Mammary epithelial cell (primary cell): Measurements from ENCODE around the gene ZNF584.

Source experiments
- CTCF ChIP-seq, 2 donors: IDR thresholded peaks in 1 of 2; conservative IDR thresholded peaks in 1 of 2; 2 replicates each; pipeline ENCODE4 v1.5.1; 2011 to 2012; ENCODE audit warnings: inconsistent platforms in 2 of 2, low read length in 2 of 2, mild to moderate bottlenecking in 2 of 2, control low read depth in 1 of 2, low read depth in 1 of 2; ENCODE audit not compliant: insufficient read depth in 1 of 2; ENCODE audit errors: extremely low read depth in 1 of 2
- EZH2 ChIP-seq: IDR thresholded peaks from 2 replicates; pipeline ENCODE4 v1.6.1; 2012; ENCODE audit warnings: low read length, inconsistent platforms, borderline replicate concordance

DNA sequence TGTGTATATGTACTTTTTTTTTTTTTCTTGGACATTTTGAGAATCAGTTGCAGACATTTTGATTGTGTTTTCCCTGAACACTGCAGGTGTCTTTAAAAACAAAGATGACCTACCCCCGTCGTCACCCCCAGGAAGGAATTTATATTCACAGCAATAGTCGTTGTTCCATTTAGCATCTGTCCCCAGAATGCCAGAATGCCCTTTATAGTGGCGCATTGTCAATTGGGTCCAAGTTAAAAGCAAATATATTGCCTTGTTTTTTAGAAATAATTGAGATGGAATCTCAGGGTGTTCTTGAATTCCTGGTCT, 14.8 kb upstream of the ZNF584 start:
- TF ChIP-seq CTCF (conservative IDR thresholded peaks at IDR 0.05 in 1 of 2, IDR thresholded peaks at IDR 0.05 in 1 of 2; ENCODE audit: extremely low read depth in 1 of 2, insufficient read depth in 1 of 2, low read depth in 1 of 2, low read length in 2 of 2) (no peak), EZH2 (no peak)
